Measurements from ENCODE around the gene ARHGEF12.

The ARHGEF12 gene

GRCh38 chr11:120386774-120387371 lies 50.7 kb downstream of the ARHGEF12 start:
- intact Hi-C loops (cut with DNase I; ENCODE audit: low total_unique reads) = no loop called here
- Histone ChIP-seq H3K4me1 (peaks cover 0 to 56% (median 30%) of the 10 kb centered on the region in 4 donors), H3K36me3 (no peaks in the 10 kb centered on the region), H3K4me3 (no peak overlapping the region), H3K27me3 (no peaks in the 10 kb centered on the region), H3K9me3 (no peaks in the 10 kb centered on the region), H3K27ac (no peak overlapping the region)
- no peak for TF ChIP-seq CTCF (IDR thresholded peaks at IDR 0.05)
- DNase-seq = no peak

- peaks cover 0 to 59% (median 30%) of the 10 kb centered on the region in 4 donors for H3K4me1 ChIP-seq
- TF ChIP-seq CTCF (IDR thresholded peaks at IDR 0.05) = no peak
These were observed 52.0 kb downstream of the ARHGEF12 start for GRCh38 chr11:120388261-120388660.

GRCh38 chr11:120389693-120390584 lies 53.7 kb downstream of the ARHGEF12 start:
- H3K27ac ChIP-seq = no peak overlapping the region
- H3K9me3 ChIP-seq = no peaks in the 10 kb centered on the region
- no peak for TF ChIP-seq CTCF (IDR thresholded peaks at IDR 0.05)
- H3K27me3 ChIP-seq = no peaks in the 10 kb centered on the region
- no peaks in the 10 kb centered on the region for H3K36me3 ChIP-seq
- no peak overlapping the region for H3K4me3 ChIP-seq
- no peak for DNase-seq
- intact Hi-C loops (cut with DNase I; ENCODE audit: low total_unique reads) = no loop called here
- H3K4me1 ChIP-seq = peaks cover 0 to 50% (median 22%) of the 10 kb centered on the region in 4 donors

More at GRCh38 chr11:120388261-120388660, 52.0 kb downstream of the ARHGEF12 start:
- no peaks in the 10 kb centered on the region for H3K27me3 ChIP-seq
- intact Hi-C loops (cut with DNase I; ENCODE audit: low total_unique reads) = no loop called here
- H3K9me3 ChIP-seq = no peaks in the 10 kb centered on the region
- no peaks in the 10 kb centered on the region for H3K36me3 ChIP-seq
- DNase-seq = no peak
- H3K4me3 ChIP-seq = no peak overlapping the region
- H3K27ac ChIP-seq = no peak overlapping the region

- H3K9me3 ChIP-seq = no peaks in the 10 kb centered on the region
- no peaks in the 10 kb centered on the region for H3K36me3 ChIP-seq
- no peak for DNase-seq
- intact Hi-C loops (cut with DNase I; ENCODE audit: low total_unique reads) = no loop called here
- no peaks in the 10 kb centered on the region for H3K27me3 ChIP-seq
- TF ChIP-seq CTCF (IDR thresholded peaks at IDR 0.05) = no peak
- no peak overlapping the region for H3K27ac ChIP-seq
- no peak overlapping the region for H3K4me3 ChIP-seq
- peaks cover 0 to 44% (median 17%) of the 10 kb centered on the region in 4 donors for H3K4me1 ChIP-seq
These were observed 54.3 kb downstream of the ARHGEF12 start for GRCh38 chr11:120390585-120390922.

- no peak for DNase-seq
- intact Hi-C loops (cut with DNase I; ENCODE audit: low total_unique reads) = no loop called here
- Histone ChIP-seq H3K9me3 (no peaks in the 10 kb centered on the region), H3K4me3 (no peak overlapping the region), H3K36me3 (no peaks in the 10 kb centered on the region), H3K27ac (no peak overlapping the region), H3K27me3 (no peaks in the 10 kb centered on the region), H3K4me1 (peaks cover 0 to 36% (median 12%) of the 10 kb centered on the region in 4 donors)
- no peak for TF ChIP-seq CTCF (IDR thresholded peaks at IDR 0.05)
These were observed 55.1 kb downstream of the ARHGEF12 start for GRCh38 chr11:120391292-120391691.
